Retinal pigment epithelial cell (primary cell): ENCODE results near the gene DUSP10.

Experiments used
- DNase-seq: peaks from one replicate; pipeline ENCODE4 v3.0.0-alpha.2; 2010; ENCODE audit warnings: low read depth
- H3K4me3 ChIP-seq: 2 replicates; pipeline ENCODE4 v1.5.1; 2011; ENCODE audit warnings: mild to moderate bottlenecking, low read length, control low read depth, moderate library complexity
- CTCF ChIP-seq: conservative IDR thresholded peaks from 2 replicates; pipeline ENCODE4 v1.5.1; 2011; ENCODE audit warnings: low read depth, low read length, control low read depth, inconsistent platforms

Gene DUSP10

GRCh38 chr1:221756830-221757551 lies 15.1 kb upstream of the DUSP10 start:
- DNase-seq: no peak
- no peak overlapping the region for H3K4me3 ChIP-seq

GRCh38 chr1:221753828-221754188 lies 11.9 kb upstream of the DUSP10 start:
- no peak for DNase-seq
- no peak for TF ChIP-seq CTCF
- H3K4me3 ChIP-seq: no peak overlapping the region

More at GRCh38 chr1:221756830-221757551, 15.1 kb upstream of the DUSP10 start:
- TF ChIP-seq CTCF: no peak

- TF ChIP-seq CTCF: no peak
- no peak overlapping the region for H3K4me3 ChIP-seq
- no peak for DNase-seq
Observed at GRCh38 chr1:221751226-221751887, 9.5 kb upstream of the DUSP10 start.

- no peak overlapping the region for H3K4me3 ChIP-seq
- DNase-seq: no peak
- TF ChIP-seq CTCF: no peak
Observed at GRCh38 chr1:221748981-221749380, 7.1 kb upstream of the DUSP10 start.

GRCh38 chr1:221747839-221748238 lies 6.0 kb upstream of the DUSP10 start:
- no peak for DNase-seq
- H3K4me3 ChIP-seq: no peak overlapping the region
- no peak for TF ChIP-seq CTCF

GRCh38 chr1:221743416-221744208 lies 1.7 kb upstream of the DUSP10 start:
- peak overlapping the region; percentile 62 for H3K4me3 ChIP-seq
- no peak for DNase-seq
- TF ChIP-seq CTCF: no peak
